Cerebellar nuclear complex (tissue), 1 donor: Measurements from ENCODE around the gene GPATCH2.
"Not testable (repeated sequence)": the region's sequence is repeated elsewhere in the genome, so short reads cannot be mapped to it uniquely, and the experiment has no call there.

Source experiments
- DNase-seq, 2 experiments: peaks; one replicate each; lab custom pipeline; 2025; lab: John Stamatoyannopoulos, UW

Gene GPATCH2

GRCh38 chr1:217630711-217631591, at the start of gene GPATCH2, which contains the start of gene SPATA17:
TSS of gene GPATCH2 (minus strand) at chr1:217631090. CDS start at chr1:217630971, 119 bp downstream.
TSS of gene SPATA17 (plus strand) at chr1:217631344. CDS start at chr1:217631379, 35 bp downstream.
- DNase-seq, result peak in 1 of 2 experiments; percentile 43

DNA sequence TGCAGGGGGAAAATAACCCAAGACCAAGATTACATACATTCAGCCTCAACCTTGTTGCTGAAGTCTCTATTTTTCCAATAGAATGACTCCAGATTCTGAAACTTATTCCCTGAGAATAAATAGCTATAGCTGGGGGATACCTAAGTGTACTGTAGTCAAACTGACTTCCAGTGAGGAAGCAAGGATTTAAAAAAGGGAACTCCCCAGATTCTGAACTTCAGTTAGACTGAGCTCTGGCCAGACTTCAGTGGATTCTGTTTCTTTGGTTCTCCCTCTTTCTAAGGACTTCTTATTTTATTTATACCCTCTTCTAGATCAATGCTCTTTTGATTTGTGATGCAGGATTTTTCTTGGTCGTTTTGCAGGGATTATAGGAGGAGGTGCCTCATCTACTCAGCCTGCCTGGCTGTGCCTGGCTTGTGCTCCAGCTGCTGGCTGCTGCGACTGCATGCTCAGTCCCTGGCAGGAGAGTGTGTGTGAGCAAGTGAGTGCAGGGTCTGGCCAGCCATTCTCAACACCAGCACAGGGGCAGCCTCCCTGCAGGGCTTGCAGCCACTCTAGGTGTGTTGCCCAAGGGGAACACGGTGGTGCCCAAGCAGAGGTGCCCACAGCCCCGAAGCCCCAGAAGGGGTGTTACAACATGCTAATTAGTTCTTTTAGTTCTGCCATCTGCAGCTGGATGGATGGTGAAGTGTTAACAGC, 43.3 kb upstream of the GPATCH2 start:
- DNase-seq, result no peak

DNA sequence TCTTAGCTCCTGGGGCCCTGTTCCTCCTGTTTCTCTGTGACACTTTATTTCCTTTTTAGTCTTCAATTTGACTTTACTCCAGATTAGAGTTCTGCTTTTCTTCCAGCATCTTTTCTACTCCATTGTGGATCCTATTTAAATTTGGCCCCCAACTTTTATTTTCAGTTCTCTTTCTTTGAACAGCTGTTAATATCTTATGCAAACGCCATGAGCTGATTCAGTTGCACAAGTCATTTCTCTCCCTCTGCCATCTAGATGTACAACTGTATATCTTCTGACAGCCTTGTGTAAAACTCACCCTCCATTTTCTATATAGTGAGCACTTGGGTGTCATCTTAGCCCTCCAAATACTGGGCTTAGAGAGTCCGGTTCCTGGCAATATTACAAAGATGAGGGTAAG, 42.5 kb upstream of the GPATCH2 start:
- DNase-seq, result no peak

- no peak for DNase-seq
Measured at GRCh38 chr1:217668351-217668940, 37.6 kb upstream of the GPATCH2 start.

DNA sequence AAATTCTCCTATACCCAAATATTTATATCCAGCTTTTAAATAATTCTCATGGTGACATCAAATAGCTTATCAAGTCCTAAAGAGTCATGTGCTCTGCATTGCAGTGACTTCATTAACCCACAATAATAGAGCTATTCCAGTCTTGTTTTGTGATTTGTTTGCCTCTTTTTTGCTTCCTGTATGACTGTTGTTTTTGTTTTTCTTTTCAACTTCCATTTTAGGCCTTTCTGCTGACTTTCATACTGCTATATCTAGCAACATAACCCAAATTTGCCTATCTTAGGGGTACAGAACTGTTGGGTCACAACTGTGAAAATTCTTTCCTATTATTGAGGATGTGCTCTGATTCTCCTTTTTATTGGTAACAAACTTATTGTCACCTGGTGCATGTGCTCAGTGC, 30.5 kb upstream of the GPATCH2 start:
- DNase-seq, result no peak

DNA sequence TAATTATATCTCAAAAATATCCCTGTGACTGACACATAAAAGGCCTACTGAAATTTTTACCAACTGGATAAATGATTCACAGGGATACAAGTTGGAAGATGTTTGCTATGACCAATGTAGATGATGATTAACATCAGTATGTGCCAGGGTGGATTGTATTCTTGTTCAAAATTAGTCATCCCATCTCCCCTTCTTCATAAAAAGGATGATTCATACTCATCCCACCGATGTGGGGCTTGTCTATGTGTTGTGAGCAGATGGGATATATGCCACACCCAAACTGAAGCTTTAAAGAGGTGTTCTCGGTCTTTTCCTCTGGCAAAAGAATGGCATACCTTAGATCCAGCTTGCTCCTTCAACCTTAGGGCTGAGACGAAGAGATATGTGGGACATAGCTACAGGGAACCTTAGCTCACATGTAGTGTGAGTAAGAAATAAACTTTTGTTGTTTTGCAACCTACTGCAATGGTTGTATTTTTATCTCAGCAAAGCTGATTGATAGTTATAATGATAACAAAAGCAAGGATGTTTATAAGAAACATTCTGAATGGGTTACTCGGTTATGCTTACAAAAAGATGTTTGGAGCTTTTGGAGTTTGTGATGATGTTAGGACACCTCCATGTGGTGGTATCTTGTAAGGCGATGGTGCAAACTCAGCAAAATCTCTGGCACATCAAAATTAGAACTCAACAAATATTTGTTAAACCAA, 29.6 kb upstream of the GPATCH2 start:
- DNase-seq, result no peak

- no peak for DNase-seq
Measured at GRCh38 chr1:217650674-217651073, 19.8 kb upstream of the GPATCH2 start.

- DNase-seq, result no peak
Measured at GRCh38 chr1:217647791-217648190, 16.9 kb upstream of the GPATCH2 start.

DNA sequence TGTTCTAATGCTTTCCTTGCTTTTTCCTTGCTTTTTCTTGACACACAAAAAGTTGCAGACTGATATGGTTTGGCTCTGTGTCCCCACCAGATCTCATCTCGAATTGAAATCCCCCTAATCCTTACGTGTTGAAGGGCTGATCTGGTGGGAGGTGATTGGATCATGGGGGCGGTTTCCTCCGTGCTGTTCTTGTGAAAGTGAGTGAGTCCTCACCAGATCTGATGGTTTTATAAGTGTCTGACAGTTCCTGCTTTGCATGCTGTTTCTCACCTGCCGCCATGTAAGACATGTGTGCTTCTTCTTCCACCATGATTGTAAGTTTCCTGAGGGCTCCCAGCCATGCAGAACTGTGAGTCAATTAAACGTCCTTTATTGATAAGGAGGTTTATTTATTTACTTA, 11.6 kb upstream of the GPATCH2 start:
- no peak for DNase-seq

- no peak for DNase-seq
Measured at GRCh38 chr1:217627431-217627830, 3.5 kb downstream of the GPATCH2 start.

GRCh38 chr1:217626321-217626720, 4.6 kb downstream of the GPATCH2 start:
- DNase-seq, result no peak

DNA sequence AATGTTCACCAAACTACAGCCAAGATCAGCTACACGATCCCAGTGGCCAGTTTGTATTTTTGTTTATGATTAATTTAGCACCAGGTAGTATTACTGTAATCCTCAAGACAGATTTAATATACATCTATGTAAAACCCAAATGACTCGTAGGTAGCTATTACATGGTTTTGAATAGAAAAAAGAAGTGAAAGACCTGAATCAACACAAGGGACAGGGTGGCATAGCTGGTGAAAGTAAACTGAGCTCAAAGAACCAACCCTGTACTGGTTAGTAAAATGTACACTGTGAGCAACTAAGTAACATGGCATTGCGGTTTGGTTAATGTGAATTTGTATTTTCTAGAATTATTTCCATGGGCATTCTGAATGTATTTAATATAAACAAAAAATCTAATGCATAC, 8.8 kb downstream of the GPATCH2 start:
- DNase-seq, result no peak

- no peak for DNase-seq
Measured at GRCh38 chr1:217620814-217621213, 10.1 kb downstream of the GPATCH2 start.

GRCh38 chr1:217617126-217617525, 13.8 kb downstream of the GPATCH2 start:
- no peak for DNase-seq

DNA sequence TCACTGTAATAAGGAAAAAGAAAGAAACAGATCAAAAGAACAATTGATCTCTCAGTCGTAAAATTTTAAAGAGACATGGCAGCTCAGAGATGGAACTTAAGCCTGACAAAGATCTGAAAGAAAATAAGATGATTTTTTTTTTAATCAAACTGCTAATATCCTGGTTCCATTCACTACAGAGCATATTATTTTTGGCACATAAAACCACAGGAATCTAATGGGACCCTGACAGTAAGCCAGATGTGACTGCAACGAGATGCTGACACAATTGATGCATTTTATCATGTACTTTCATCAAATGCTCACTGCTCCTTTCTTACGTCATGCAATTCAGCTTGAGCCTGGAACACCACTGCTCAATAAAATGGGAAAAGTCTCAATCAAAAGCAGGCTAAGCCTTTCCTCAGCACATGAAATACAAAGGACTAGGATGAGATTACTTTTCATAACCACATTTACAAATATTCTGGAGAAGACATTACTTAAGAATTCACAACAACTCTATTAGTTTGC, 16.6 kb downstream of the GPATCH2 start:
- no peak for DNase-seq

DNA sequence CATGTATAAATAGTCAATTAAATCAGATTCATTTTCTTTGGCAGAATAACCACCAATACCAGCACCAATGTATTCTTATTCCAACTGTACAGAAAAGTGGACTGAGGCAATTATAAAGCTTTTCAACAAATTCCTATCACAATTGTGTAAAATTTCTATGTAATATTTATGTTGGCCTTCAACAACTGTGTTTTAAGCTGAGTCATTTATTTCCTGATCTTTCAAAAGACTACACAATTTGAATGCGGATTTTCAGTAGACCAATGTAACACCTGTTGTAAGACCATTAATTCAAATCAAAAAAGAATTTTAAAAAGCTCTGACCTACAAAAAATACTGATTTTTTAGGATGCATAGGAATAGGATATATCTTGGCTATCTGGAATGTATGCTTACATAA, 25.5 kb downstream of the GPATCH2 start:
- DNase-seq, result no peak

GRCh38 chr1:217602380-217602779, 28.5 kb downstream of the GPATCH2 start:
- DNase-seq, result no peak

GRCh38 chr1:217599154-217599553, 31.7 kb downstream of the GPATCH2 start:
- DNase-seq, result no peak

- DNase-seq, result no peak
Measured at GRCh38 chr1:217590598-217590997, 40.3 kb downstream of the GPATCH2 start.

DNA sequence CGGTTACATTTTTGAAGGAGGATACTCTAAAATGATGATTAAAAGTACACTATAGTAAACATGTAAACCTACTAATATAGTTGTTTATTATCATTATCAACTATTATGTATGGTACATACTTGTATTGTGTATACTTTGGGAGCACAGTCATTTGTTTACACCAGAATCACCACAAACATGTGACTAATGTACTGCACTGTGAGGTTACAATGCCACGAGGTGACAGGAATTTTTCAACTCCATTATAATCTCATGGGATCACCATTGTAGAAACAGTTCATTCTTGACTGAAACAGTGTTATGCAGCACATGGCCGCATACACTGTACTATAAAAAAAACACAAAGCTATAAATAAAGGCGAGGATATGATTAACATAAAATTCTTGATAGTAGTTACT, 44.3 kb downstream of the GPATCH2 start:
- DNase-seq, result no peak

DNA sequence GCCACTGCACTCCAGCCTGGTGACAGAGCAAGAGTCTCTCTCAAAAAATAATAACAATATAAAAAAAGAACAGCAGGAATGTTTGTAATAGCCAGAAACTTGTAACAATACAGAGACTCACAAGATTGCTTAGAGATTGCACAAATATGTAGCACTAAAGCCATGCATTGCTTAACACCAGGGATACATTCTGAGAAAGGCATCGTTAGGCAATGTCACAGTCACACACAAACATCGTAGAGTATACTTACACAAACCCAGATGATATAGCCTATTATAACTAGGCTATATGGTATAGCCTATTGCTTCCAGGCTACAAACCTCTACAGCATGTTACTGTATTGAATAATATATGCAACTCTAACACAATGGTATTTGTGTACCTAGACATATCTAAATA, 45.3 kb downstream of the GPATCH2 start:
- DNase-seq, result no peak

DNA sequence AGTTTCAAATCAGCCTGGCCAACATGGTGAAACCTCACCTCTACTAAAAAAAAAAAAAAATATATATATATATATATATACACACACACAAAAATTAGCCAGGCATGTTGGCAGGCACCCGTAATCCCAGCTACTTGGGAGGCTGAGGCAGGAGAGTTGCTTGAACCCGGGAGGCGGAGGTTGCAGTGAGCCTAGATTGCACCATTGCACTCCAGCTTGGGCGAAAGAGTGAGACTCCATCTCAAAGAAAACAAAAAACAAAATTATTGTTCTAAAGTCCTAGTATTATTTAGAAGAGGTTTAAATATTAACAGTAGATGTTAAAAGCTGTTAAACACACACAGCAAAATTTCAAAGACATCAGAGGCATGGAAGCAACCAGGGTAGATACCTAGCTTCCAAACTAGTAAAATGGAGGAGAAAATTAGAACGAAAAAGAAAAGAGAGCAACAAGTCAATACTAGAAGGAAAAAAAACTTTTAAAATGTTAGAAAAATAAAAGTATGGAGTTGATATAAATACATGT, 46.5 kb downstream of the GPATCH2 start:
- DNase-seq, result not testable (repeated sequence)
